ENCODE results near the gene IFNGR2. TPM values are rescaled to one million over a fixed set of nuclear protein-coding genes. Genes with fewer than 3 reads are reported as not detected.

Gene IFNGR2
- total and polyA plus RNA-seq, 2 of the 13 experiments (the other 11 are each of a cell fraction or from before 2014, with no cell fraction given), result 61.3 to 117 TPM

GRCh38 chr21:33479679-33480480 lies 76.7 kb downstream of the IFNGR2 start, which contains the start of gene TMEM50B:
Gene TMEM50B (minus strand): TSS chr21:33479974. CDS start chr21:33468885, 11,089 bp downstream.
- WGBS (ENCODE audit: low lambda C conversion rate), result 5% methylated on average over 4 of the region's 93 CpGs
- Histone ChIP-seq H3K4me1 (ENCODE audit: insufficient read depth, low read length) (peaks cover 23% of the 10 kb centered on the region), H3K9ac (ENCODE audit: insufficient read depth, low read depth, low read length) (peak within 1 kb of the TSS; percentile 90), H3K27me3 (ENCODE audit: control insufficient read depth in 1 of 2, insufficient read depth in 2 of 2, low read length in 2 of 2) (no peaks in the 10 kb centered on the region; a peak in 1 of 5 replicates), H3K4me2 (ENCODE audit: low read depth, low read length) (peak within 1 kb of the TSS; percentile 76), H3K4me3 (replicated peaks in 1 of 3; ENCODE audit: insufficient read depth in 1 of 3, low read depth in 2 of 3, low read length in 3 of 3) (peak within 1 kb of the TSS; percentile 72 to 91 (median 85)), H2AFZ (ENCODE audit: low read length) (peak within 1 kb of the TSS; percentile 96), H3K36me3 (replicated peaks in 1 of 2; ENCODE audit: control insufficient read depth in 1 of 2, insufficient read depth in 2 of 2, low read length in 2 of 2) (no peaks in the 10 kb centered on the region), H3K79me2 (ENCODE audit: insufficient read depth, low read length) (peaks cover 14% of the 10 kb centered on the region), H3K27ac (ENCODE audit: extremely low read length, insufficient read depth, low read length) (peak within 1 kb of the TSS; percentile 92), H4K20me1 (ENCODE audit: insufficient read depth, low read length) (no peaks in the 10 kb centered on the region), H3K9me3 (ENCODE audit: low read length) (no peaks in the 10 kb centered on the region)
- DNase-seq (ENCODE audit: low spot score), result peak; percentile 90
- ATAC-seq, result peak; percentile 95
- ChIA-PET POLR2A (interaction anchor here (0.6 to 3.6 kb wide), 26 partner anchors 11 to 752 kb away, joined by 3 to 96 read pairs (median 4); partner anchors contain the start of genes DNAJC28, DONSON, GART and IFNAR1), CTCF (ENCODE audit: low intra/inter-chr PET ratio, low total read pairs) (no interaction called here)
- intact Hi-C loops (cut with micrococcal nuclease; ENCODE audit: unreplicated experiment) (no loop called here), in situ Hi-C loops (cut with HindIII; ENCODE audit: extremely low pct_ligation_motif_present, low pct_unique_long_range_greater_than_20kb) (no loop called here)
- BruUV-seq (replicated peaks), result no TSS peak
- peak; percentile 37 for FAIRE-seq
- TF ChIP-seq MED1 (CRISPR knock-in tag; IDR thresholded peaks at IDR 0.05) (peak; percentile 32), ARNT2 (CRISPR knock-in tag; IDR thresholded peaks at IDR 0.05; ENCODE audit: low read depth) (0 out of 2 replicates have a peak, but pooled peaks have one; percentile 16), ZBTB25 (CRISPR knock-in tag; IDR thresholded peaks at IDR 0.05) (peak; percentile 97), ZNF136 (CRISPR knock-in tag; IDR thresholded peaks at IDR 0.05; ENCODE audit: low read depth) (no peak), PHB2 (IDR thresholded peaks at IDR 0.05; ENCODE audit: partially characterized antibody) (no peak), ZNF687 (CRISPR knock-in tag; IDR thresholded peaks at IDR 0.05) (peak; percentile 75), ZNF33A (CRISPR knock-in tag; IDR thresholded peaks at IDR 0.05; ENCODE audit: borderline replicate concordance) (no peak), NFKB2 (CRISPR knock-in tag; IDR thresholded peaks at IDR 0.05; ENCODE audit: borderline replicate concordance) (peak; percentile 54; the same call in 1 of the 2 replicates), ZNF660 (CRISPR knock-in tag; IDR thresholded peaks at IDR 0.05; ENCODE audit: borderline replicate concordance, low read depth) (no peak), IRF1 (CRISPR knock-in tag; IDR thresholded peaks at IDR 0.05; ENCODE audit: low read depth) (no peak), ZNF550 (CRISPR knock-in tag; IDR thresholded peaks at IDR 0.05; ENCODE audit: borderline replicate concordance) (no peak), MXD3 (CRISPR knock-in tag; IDR thresholded peaks at IDR 0.05) (0 out of 2 replicates have a peak, but pooled peaks have one; percentile 42), ZNF232 (CRISPR knock-in tag; IDR thresholded peaks at IDR 0.05; ENCODE audit: borderline replicate concordance) (no peak), PATZ1 (CRISPR knock-in tag; IDR thresholded peaks at IDR 0.05) (no peak)

Data from HepG2 (cell line).